ENCODE data around the gene HPS4.
A peak's percentile ranks its signal among the peaks of the same experiment; 100 is the strongest.

HPS4 gene

GRCh38 chr22:26476705-26477340, 6.8 kb downstream of the HPS4 start:
- peak overlapping the region in 1 of 3 experiments; percentile 37 for H3K27ac Mint-ChIP-seq
- no peak for TF ChIP-seq CTCF (IDR thresholded peaks at IDR 0.05; ENCODE audit: unreplicated experiment in 3 of 3)
- H3K4me1 Mint-ChIP-seq, result peaks cover 33% of the 10 kb centered on the region
- no peaks in the 10 kb centered on the region for H3K9me3 Mint-ChIP-seq
- no peak overlapping the region for H3K4me3 Mint-ChIP-seq
- peaks cover 41% of the 10 kb centered on the region for H3K36me3 Mint-ChIP-seq (ENCODE audit: low read depth)
- no peaks in the 10 kb centered on the region for H3K27me3 Mint-ChIP-seq (ENCODE audit: low read depth)

GRCh38 chr22:26474682-26475081, 8.9 kb downstream of the HPS4 start:
- TF ChIP-seq CTCF (IDR thresholded peaks at IDR 0.05; ENCODE audit: unreplicated experiment in 3 of 3), result no peak
- Mint-ChIP-seq H3K27me3 (ENCODE audit: low read depth) (no peaks in the 10 kb centered on the region), H3K4me1 (peaks cover 15% of the 10 kb centered on the region)

GRCh38 chr22:26471522-26471921, 12.1 kb downstream of the HPS4 start:
- peaks cover 53% of the 10 kb centered on the region for H3K36me3 Mint-ChIP-seq (ENCODE audit: low read depth)
- no peaks in the 10 kb centered on the region for H3K9me3 Mint-ChIP-seq
- no peak for TF ChIP-seq CTCF (IDR thresholded peaks at IDR 0.05; ENCODE audit: unreplicated experiment in 3 of 3)
- H3K27ac Mint-ChIP-seq, result no peak overlapping the region
- H3K4me3 Mint-ChIP-seq, result no peak overlapping the region
- no peaks in the 10 kb centered on the region for H3K4me1 Mint-ChIP-seq
- H3K27me3 Mint-ChIP-seq (ENCODE audit: low read depth), result no peaks in the 10 kb centered on the region

More at GRCh38 chr22:26474682-26475081, 8.9 kb downstream of the HPS4 start:
- Mint-ChIP-seq H3K27ac (no peak overlapping the region), H3K4me3 (no peak overlapping the region), H3K9me3 (no peaks in the 10 kb centered on the region), H3K36me3 (ENCODE audit: low read depth) (peaks cover 46% of the 10 kb centered on the region)

GRCh38 chr22:26470807-26471206, 12.8 kb downstream of the HPS4 start:
- H3K4me1 Mint-ChIP-seq, result no peaks in the 10 kb centered on the region
- H3K4me3 Mint-ChIP-seq, result no peak overlapping the region
- no peaks in the 10 kb centered on the region for H3K27me3 Mint-ChIP-seq (ENCODE audit: low read depth)
- peaks cover 56% of the 10 kb centered on the region for H3K36me3 Mint-ChIP-seq (ENCODE audit: low read depth)
- no peaks in the 10 kb centered on the region for H3K9me3 Mint-ChIP-seq
- no peak overlapping the region for H3K27ac Mint-ChIP-seq
- TF ChIP-seq CTCF (IDR thresholded peaks at IDR 0.05; ENCODE audit: unreplicated experiment in 3 of 3), result no peak

GRCh38 chr22:26466196-26466595, 17.4 kb downstream of the HPS4 start:
- TF ChIP-seq CTCF (IDR thresholded peaks at IDR 0.05; ENCODE audit: unreplicated experiment in 3 of 3), result no peak
- Mint-ChIP-seq H3K27me3 (ENCODE audit: low read depth) (no peaks in the 10 kb centered on the region), H3K27ac (no peak overlapping the region), H3K9me3 (no peaks in the 10 kb centered on the region), H3K4me3 (no peak overlapping the region), H3K36me3 (ENCODE audit: low read depth) (peaks cover 62% of the 10 kb centered on the region), H3K4me1 (peaks cover 15% of the 10 kb centered on the region)

- no peak for TF ChIP-seq CTCF (IDR thresholded peaks at IDR 0.05; ENCODE audit: unreplicated experiment in 3 of 3)
- H3K9me3 Mint-ChIP-seq, result no peaks in the 10 kb centered on the region
- peaks cover 15% of the 10 kb centered on the region for H3K4me1 Mint-ChIP-seq
- peak overlapping the region in 1 of 3 experiments; percentile 42 for H3K27ac Mint-ChIP-seq
- peaks cover 49% of the 10 kb centered on the region for H3K36me3 Mint-ChIP-seq (ENCODE audit: low read depth)
- no peak overlapping the region for H3K4me3 Mint-ChIP-seq
- no peaks in the 10 kb centered on the region for H3K27me3 Mint-ChIP-seq (ENCODE audit: low read depth)
Observed at GRCh38 chr22:26464312-26464711, 19.3 kb downstream of the HPS4 start.

Measured in nephron (organoid).